Measurements from ENCODE around the gene DHX30. TPM values are rescaled to one million over a fixed set of nuclear protein-coding genes. Genes with fewer than 3 reads are reported as not detected.

The DHX30 gene
- total RNA-seq, 4 donors from 2014 or later = 45.7 to 91.1 (median 67.9) TPM

DNA sequence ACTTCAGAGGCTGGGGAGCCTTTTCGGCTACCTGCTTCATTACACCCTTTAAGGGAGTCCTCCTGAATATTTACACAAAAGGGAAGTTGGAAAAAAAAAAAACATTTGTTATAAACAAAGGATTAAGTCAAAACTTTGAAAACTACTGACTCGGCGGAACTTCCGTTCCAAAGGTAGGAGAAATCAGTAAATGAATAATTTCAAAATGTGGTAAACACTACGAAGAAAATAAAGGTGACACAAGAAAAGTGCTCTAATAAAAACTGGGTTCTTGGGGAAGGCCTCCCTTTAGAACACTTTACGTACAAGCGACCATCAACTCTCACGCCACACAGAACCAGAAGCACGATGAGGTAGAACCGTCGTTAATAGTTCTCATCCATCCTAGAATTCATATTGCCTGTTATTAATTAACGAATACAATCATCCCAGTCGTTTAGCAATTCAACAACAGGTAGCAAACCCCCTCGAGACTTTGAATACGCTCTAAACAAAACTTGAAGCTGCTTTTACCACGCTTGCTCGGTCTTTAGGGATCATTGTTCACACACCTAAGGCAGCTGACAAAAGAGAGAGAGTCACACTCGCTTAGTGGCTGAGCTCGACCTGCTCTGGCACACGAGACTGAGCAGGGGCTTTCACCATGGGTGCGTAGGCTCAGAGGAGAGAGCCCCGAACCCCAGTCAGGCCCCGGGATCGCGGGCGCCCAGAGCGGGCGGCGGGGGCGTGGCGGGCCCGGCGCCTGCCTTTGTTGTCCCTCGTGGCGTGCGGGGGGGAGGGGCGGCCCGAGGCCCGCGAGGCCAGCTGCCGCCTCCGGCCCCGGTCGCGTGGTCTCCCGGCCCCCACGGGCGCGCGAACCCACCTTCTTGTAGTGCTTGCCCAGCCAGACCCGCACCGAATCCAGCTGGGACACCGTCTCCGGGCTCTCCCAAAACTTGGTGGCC, 21.9 kb upstream of the DHX30 start:
- H3K27me3 ChIP-seq = no peaks in the 10 kb centered on the region
- H3K9me3 ChIP-seq = no peaks in the 10 kb centered on the region
- peak in 1 of 2 donors; percentile 38 for DNase-seq
- H3K4me3 ChIP-seq = peak overlapping the region; percentile 73 to 95 (median 91)
- no peak for TF ChIP-seq CTCF (IDR thresholded peaks at IDR 0.05 in 4 of 5, conservative IDR thresholded peaks at IDR 0.05 in 1 of 5)
- TF ChIP-seq POLR2A (IDR thresholded peaks at IDR 0.05) = no peak
- in situ Hi-C loops (cut with MboI; ENCODE audit: low sequenced_read_pairs in 4 of 4) = no loop called here
- H3K4me1 ChIP-seq = peaks cover 29 to 32% of the 10 kb centered on the region in 2 donors
- no peaks in the 10 kb centered on the region for H3K36me3 ChIP-seq
- intact Hi-C loops (cut with DNase I; ENCODE audit: low total_unique reads) = loop anchor here (1.0 to 10.0 kb wide), 3 partner anchors 22 to 1086 kb away; partner anchors contain the start of genes ALS2CL and DHX30
- ATAC-seq = peak; percentile 55 to 74
- peak overlapping the region; percentile 98 to 100 (median 98) for H3K27ac ChIP-seq

- TF ChIP-seq POLR2A (IDR thresholded peaks at IDR 0.05) = peak; percentile 88 to 94
- no peak for TF ChIP-seq CTCF (IDR thresholded peaks at IDR 0.05 in 4 of 5, conservative IDR thresholded peaks at IDR 0.05 in 1 of 5)
- intact Hi-C loops (cut with DNase I; ENCODE audit: low total_unique reads) = loop anchor here (1.0 to 10.0 kb wide), 3 partner anchors 21 to 1087 kb away; partner anchors contain the start of genes ALS2CL and DHX30
- in situ Hi-C loops (cut with MboI; ENCODE audit: low sequenced_read_pairs in 4 of 4) = no loop called here
These were observed 21.1 kb upstream of the DHX30 start, which contains the start of gene SMARCC1 for GRCh38 chr3:47781685-47782445. TSS of gene SMARCC1 (minus strand) at chr3:47781893. CDS start at chr3:47781797, 96 bp downstream.

GRCh38 chr3:47782446-47783308, 20.3 kb upstream of the DHX30 start:
- Histone ChIP-seq H3K27ac (peak overlapping the region; percentile 98 to 100 (median 98)), H3K4me1 (peaks cover 29% of the 10 kb centered on the region in 2 donors), H3K27me3 (no peaks in the 10 kb centered on the region), H3K4me3 (peak overlapping the region; percentile 73 to 95 (median 91)), H3K9me3 (no peaks in the 10 kb centered on the region), H3K36me3 (no peaks in the 10 kb centered on the region)
- peak in 1 of 2 donors; percentile 1 for ATAC-seq
- intact Hi-C loops (cut with DNase I; ENCODE audit: low total_unique reads) = loop anchor here (5.0 to 10.0 kb wide), 2 partner anchors 120 to 1088 kb away; partner anchors contain the start of gene ALS2CL
- TF ChIP-seq POLR2A (IDR thresholded peaks at IDR 0.05) (no peak), CTCF (IDR thresholded peaks at IDR 0.05 in 4 of 5, conservative IDR thresholded peaks at IDR 0.05 in 1 of 5) (no peak)
- in situ Hi-C loops (cut with MboI; ENCODE audit: low sequenced_read_pairs in 4 of 4) = no loop called here
- DNase-seq = no peak

More at GRCh38 chr3:47781685-47782445, 21.1 kb upstream of the DHX30 start, which contains the start of gene SMARCC1:
- no peaks in the 10 kb centered on the region for H3K27me3 ChIP-seq
- peak; percentile 94 for ATAC-seq
- no peaks in the 10 kb centered on the region for H3K9me3 ChIP-seq
- H3K4me3 ChIP-seq = peak within 1 kb of the TSS; percentile 73 to 95 (median 91)
- peak; percentile 94 to 97 for DNase-seq
- H3K27ac ChIP-seq = peak within 1 kb of the TSS; percentile 98 to 100 (median 98)
- no peaks in the 10 kb centered on the region for H3K36me3 ChIP-seq
- peaks cover 29 to 32% of the 10 kb centered on the region in 2 donors for H3K4me1 ChIP-seq

GRCh38 chr3:47783673-47784072, 19.3 kb upstream of the DHX30 start:
- TF ChIP-seq CTCF (IDR thresholded peaks at IDR 0.05 in 4 of 5, conservative IDR thresholded peaks at IDR 0.05 in 1 of 5) = no peak
- in situ Hi-C loops (cut with MboI; ENCODE audit: low sequenced_read_pairs in 4 of 4) = no loop called here
- no peaks in the 10 kb centered on the region for H3K27me3 ChIP-seq
- H3K9me3 ChIP-seq = no peaks in the 10 kb centered on the region
- ATAC-seq (no peak), DNase-seq (no peak)
- H3K4me1 ChIP-seq = peaks cover 28 to 29% of the 10 kb centered on the region in 2 donors
- no peak overlapping the region for H3K27ac ChIP-seq
- H3K36me3 ChIP-seq = no peaks in the 10 kb centered on the region
- intact Hi-C loops (cut with DNase I; ENCODE audit: low total_unique reads) = loop anchor here (5.0 to 10.0 kb wide), 2 partner anchors 121 to 1089 kb away; partner anchors contain the start of gene ALS2CL
- no peak overlapping the region for H3K4me3 ChIP-seq
